ENCODE results near the gene KAZN.

Gene KAZN

DNA sequence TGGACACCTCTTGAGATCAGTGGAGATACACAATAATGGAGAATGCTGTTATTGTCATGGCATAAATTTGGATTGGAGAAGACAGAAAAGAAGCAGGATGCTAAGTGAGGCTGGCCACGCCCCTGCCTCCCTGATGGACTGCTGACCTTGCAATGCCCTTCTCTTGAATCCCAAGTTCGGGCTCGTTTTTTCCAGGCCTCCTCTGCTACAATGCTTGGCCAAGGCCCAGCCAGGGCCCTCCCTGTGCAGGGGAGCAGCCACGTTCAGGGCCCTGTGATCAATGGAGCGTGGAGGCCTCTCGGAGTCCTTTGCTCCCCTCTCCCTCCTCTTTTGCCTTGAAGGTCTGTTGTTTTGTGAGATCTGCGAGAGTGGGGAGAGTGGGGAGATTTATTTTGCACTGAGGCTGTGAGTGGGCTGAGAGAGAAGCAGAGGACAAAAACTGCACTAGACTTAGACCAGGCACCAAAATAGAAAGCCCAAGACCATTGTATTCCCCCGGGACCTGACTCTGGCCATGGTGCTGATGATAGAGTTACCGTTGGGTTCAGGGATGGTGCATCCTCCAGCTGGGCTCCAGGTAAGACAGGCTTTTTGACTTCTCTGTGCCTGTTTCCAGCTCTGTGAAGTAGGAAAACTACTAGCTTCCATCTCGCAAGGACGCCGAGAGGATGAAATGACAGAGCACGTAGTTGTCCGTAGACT is 268.6 kb downstream of the KAZN start:
- Histone ChIP-seq H3K27me3 (peaks cover 4% of the 10 kb centered on the region), H3K36me3 (no peaks in the 10 kb centered on the region), H3K4me1 (ENCODE audit: control insufficient read depth in 1 of 2, insufficient read depth in 1 of 2, low read depth in 1 of 2, low read length in 1 of 2) (no peaks in the 10 kb centered on the region), H3K9me3 (no peaks in the 10 kb centered on the region), H3K4me3 (ENCODE audit: low read depth in 1 of 2, low read length in 1 of 2) (no peak overlapping the region), H3K27ac (no peak overlapping the region)
- no peak for TF ChIP-seq CTCF (IDR thresholded peaks at IDR 0.05)

DNA sequence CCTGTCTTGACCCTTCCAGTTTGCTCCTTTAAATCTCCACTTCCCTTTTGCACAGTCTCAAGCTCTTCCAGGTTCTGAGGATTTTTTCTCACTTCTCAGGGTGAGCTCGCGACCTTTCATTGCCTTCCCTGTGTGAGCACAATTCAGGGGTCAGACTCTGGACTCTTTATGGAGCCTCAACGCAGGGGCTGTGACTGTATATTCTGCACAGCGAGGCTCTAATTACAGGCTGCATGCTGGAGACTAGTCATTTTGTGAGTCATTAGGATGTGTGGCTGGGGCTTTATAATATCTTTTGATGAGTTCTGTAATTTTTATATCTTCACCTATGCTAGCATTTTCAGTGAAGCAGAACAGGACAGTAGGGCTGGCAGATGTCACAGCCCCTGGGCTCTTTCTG is 270.7 kb downstream of the KAZN start:
- H3K36me3 ChIP-seq = no peaks in the 10 kb centered on the region
- H3K9me3 ChIP-seq = no peaks in the 10 kb centered on the region
- no peak for TF ChIP-seq CTCF (IDR thresholded peaks at IDR 0.05)
- H3K4me1 ChIP-seq (ENCODE audit: control insufficient read depth in 1 of 2, insufficient read depth in 1 of 2, low read depth in 1 of 2, low read length in 1 of 2) = no peaks in the 10 kb centered on the region
- H3K27ac ChIP-seq = no peak overlapping the region
- peaks cover 12% of the 10 kb centered on the region for H3K27me3 ChIP-seq
- no peak overlapping the region for H3K4me3 ChIP-seq (ENCODE audit: low read depth in 1 of 2, low read length in 1 of 2)

GRCh38 chr1:14871218-14871970 is 272.9 kb downstream of the KAZN start:
- Histone ChIP-seq H3K27ac (no peak overlapping the region), H3K36me3 (no peaks in the 10 kb centered on the region), H3K9me3 (no peaks in the 10 kb centered on the region), H3K4me1 (ENCODE audit: control insufficient read depth in 1 of 2, insufficient read depth in 1 of 2, low read depth in 1 of 2, low read length in 1 of 2) (no peaks in the 10 kb centered on the region), H3K27me3 (peaks cover 29% of the 10 kb centered on the region), H3K4me3 (ENCODE audit: low read depth in 1 of 2, low read length in 1 of 2) (no peak overlapping the region)
- no peak for TF ChIP-seq CTCF (IDR thresholded peaks at IDR 0.05)

DNA sequence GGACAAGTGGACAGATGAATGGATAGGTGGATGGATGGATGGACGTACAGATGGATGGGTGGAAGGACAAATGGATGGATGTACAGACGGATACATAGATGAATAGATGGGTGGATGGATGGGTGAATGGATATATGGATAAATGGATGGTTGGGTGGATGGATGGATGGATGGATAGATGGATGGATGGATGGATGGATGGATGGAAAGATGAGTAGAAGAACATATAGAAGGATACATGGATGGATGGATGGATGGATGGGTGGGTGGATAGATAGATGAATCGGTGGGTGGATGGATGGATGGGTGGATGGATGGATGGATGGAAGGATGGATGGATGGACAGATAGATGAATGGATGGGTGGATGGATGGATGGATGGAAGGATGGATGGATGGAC is 274.3 kb downstream of the KAZN start:
- no peak for TF ChIP-seq CTCF (IDR thresholded peaks at IDR 0.05)
- H3K36me3 ChIP-seq = no peaks in the 10 kb centered on the region
- peaks cover 35% of the 10 kb centered on the region for H3K27me3 ChIP-seq
- no peaks in the 10 kb centered on the region for H3K4me1 ChIP-seq (ENCODE audit: control insufficient read depth in 1 of 2, insufficient read depth in 1 of 2, low read depth in 1 of 2, low read length in 1 of 2)
- H3K27ac ChIP-seq = no peak overlapping the region
- H3K4me3 ChIP-seq (ENCODE audit: low read depth in 1 of 2, low read length in 1 of 2) = no peak overlapping the region
- no peaks in the 10 kb centered on the region for H3K9me3 ChIP-seq

- no peak for TF ChIP-seq CTCF (IDR thresholded peaks at IDR 0.05)
- Histone ChIP-seq H3K36me3 (no peaks in the 10 kb centered on the region), H3K4me1 (ENCODE audit: control insufficient read depth in 1 of 2, insufficient read depth in 1 of 2, low read depth in 1 of 2, low read length in 1 of 2) (no peaks in the 10 kb centered on the region), H3K27me3 (peaks cover 35% of the 10 kb centered on the region), H3K9me3 (no peaks in the 10 kb centered on the region), H3K27ac (no peak overlapping the region), H3K4me3 (ENCODE audit: low read depth in 1 of 2, low read length in 1 of 2) (no peak overlapping the region)
Measured at GRCh38 chr1:14873677-14874076, 275.2 kb downstream of the KAZN start.
